HepG2 (cell line): Measurements from ENCODE around the gene TMEM141. TPM values are rescaled to one million over a fixed set of nuclear protein-coding genes. Genes with fewer than 3 reads are reported as not detected.

Experiments used
- ATAC-seq: fragments of 200-7000 bp; cut with Tn5 transposase; 3 replicates; pipeline ENCODE4 v1.9.1; 2020; ENCODE audit warnings: mild to moderate bottlenecking, moderate library complexity
- BruUV-seq: library from RNA; stranded (reverse); fragments of 400-500 nt; replicated peaks from 2 replicates; lab custom pipeline; 2021; lab: Mats Ljungman, UMichigan
- CTCF ChIA-PET: fragments of 300-600 bp; formaldehyde crosslinking; extraction: SDS; loops from one replicate; lab custom pipeline; 2021; ENCODE audit warnings: low total read pairs, inconsistent platforms, low intra/inter-chr PET ratio; lab: Yijun Ruan, JAX
- POLR2A ChIA-PET: fragments of 350-600 bp; sonication (Branson Sonifier 250); formaldehyde crosslinking; loops from one replicate; lab custom pipeline; 2020; ENCODE audit warnings: antibody characterized with exemption, inconsistent platforms; lab: Yijun Ruan, JAX
- DNase-seq: peaks from one replicate; pipeline ENCODE4 v3.0.0-alpha.2; 2015; ENCODE audit warnings: low spot score
- FAIRE-seq: peaks from 3 replicates; lab custom pipeline; 2011; peaks lifted over from hg19 to GRCh38; lab: Jason Lieb, UNC
- H2AFZ ChIP-seq: one replicate; pipeline ENCODE4 v1.6.1; 2011; ENCODE audit warnings: low read length, inconsistent platforms
- H3K27ac ChIP-seq: fragments of 300-600 bp; 3 replicates; pipeline ENCODE4 v1.8.0; 2011; ENCODE audit warnings: mixed run types, mild to moderate bottlenecking, mixed read lengths, low read length, inconsistent platforms; ENCODE audit not compliant: insufficient read depth; ENCODE audit errors: extremely low read length
- H3K27me3 ChIP-seq, 2 experiments: fragments of 200-600 bp in 1 of 2; 2 replicates in 1 of 2; 3 replicates in 1 of 2; pipeline versions ENCODE4 v1.6.0 to v1.8.0; 2011; ENCODE audit warnings: low read length in 2 of 2, mild to moderate bottlenecking in 2 of 2, moderate library complexity in 2 of 2, inconsistent platforms in 1 of 2; ENCODE audit not compliant: insufficient read depth in 2 of 2, control insufficient read depth in 1 of 2
- H3K36me3 ChIP-seq, 2 experiments: fragments of 200-600 bp in 1 of 2; replicated peaks in 1 of 2; 2 replicates in 1 of 2; 3 replicates in 1 of 2; pipeline versions ENCODE4 v1.5.1 to v1.8.0; 2011; ENCODE audit warnings: low read length in 2 of 2, inconsistent platforms in 1 of 2; ENCODE audit not compliant: insufficient read depth in 2 of 2, control insufficient read depth in 1 of 2
- H3K4me1 ChIP-seq: 2 replicates; pipeline ENCODE4 v1.5.1; 2012; ENCODE audit warnings: low read length, inconsistent platforms; ENCODE audit not compliant: insufficient read depth
- H3K4me2 ChIP-seq: 2 replicates; pipeline ENCODE4 v1.6.0; 2011; ENCODE audit warnings: low read depth, low read length, inconsistent platforms
- H3K4me3 ChIP-seq, 3 experiments: fragments of 200-600 bp in 1 of 3; sonication (generic), shearing (Covaris generic) in 1 of 3; replicated peaks in 1 of 3; 2 replicates each; pipeline ENCODE4 v1.5.1; 2011 to 2016; ENCODE audit warnings: low read length in 3 of 3, inconsistent platforms in 2 of 3, low read depth in 2 of 3, mild to moderate bottlenecking in 2 of 3, control low read depth in 1 of 3, mixed read lengths in 1 of 3; ENCODE audit not compliant: insufficient read depth in 1 of 3
- H3K79me2 ChIP-seq: one replicate; pipeline ENCODE4 v1.6.1; 2011; ENCODE audit warnings: low read length, inconsistent platforms; ENCODE audit not compliant: insufficient read depth
- H3K9ac ChIP-seq: 2 replicates; pipeline ENCODE4 v1.6.0; 2011; ENCODE audit warnings: mild to moderate bottlenecking, low read depth, low read length, inconsistent platforms; ENCODE audit not compliant: insufficient read depth
- H3K9me3 ChIP-seq: 2 replicates; pipeline ENCODE4 v1.5.1; 2012; ENCODE audit warnings: mild to moderate bottlenecking, low read length
- H4K20me1 ChIP-seq: 2 replicates; pipeline ENCODE4 v1.6.0; 2011; ENCODE audit warnings: inconsistent platforms, mild to moderate bottlenecking, low read length, moderate library complexity; ENCODE audit not compliant: insufficient read depth
- AGO2 ChIP-seq: fragments of 200-400 bp; formaldehyde crosslinking; optimal IDR thresholded peaks from 2 replicates; pipeline ENCODE3; 2017; ENCODE audit warnings: mild to moderate bottlenecking, low read depth, low read length, moderate library complexity
- GLI4 ChIP-seq: sonication (generic); formaldehyde crosslinking; IDR thresholded peaks from 2 replicates; pipeline ENCODE4 v1.5.1; 2020; ENCODE audit warnings: missing genetic modification reagents, mild to moderate bottlenecking, moderate library complexity, borderline replicate concordance
- MED13 ChIP-seq: sonication (generic); formaldehyde crosslinking; IDR thresholded peaks from 2 replicates; pipeline ENCODE4 v1.5.0; 2020; ENCODE audit warnings: missing genetic modification reagents
- ZNF441 ChIP-seq: sonication (generic); formaldehyde crosslinking; IDR thresholded peaks from 2 replicates; pipeline ENCODE4 v1.7.0; 2021; ENCODE audit warnings: missing genetic modification reagents, borderline replicate concordance
- ZNF609 ChIP-seq: sonication (generic); formaldehyde crosslinking; IDR thresholded peaks from 2 replicates; pipeline ENCODE4 v1.4.0; 2020; ENCODE audit warnings: mild to moderate bottlenecking, missing genetic modification reagents, borderline replicate concordance
- WGBS: methylation state at CpG from one replicate; pipeline ENCODE4 v1.1.6; 2017; ENCODE audit warnings: low lambda C conversion rate; 5-methylcytosine and 5-hydroxymethylcytosine counted together
- in situ Hi-C: cut with HindIII; loops from 2 replicates; pipeline ENCODE4 v1.10.0; 2017; ENCODE audit warnings: low pct_unique_long_range_greater_than_20kb; ENCODE audit not compliant: extremely low pct_ligation_motif_present
- intact Hi-C: fragments of 100-400 bp; cut with micrococcal nuclease; formaldehyde crosslinking; loops from one replicate; pipeline ENCODE4 v1.10.0; 2022; ENCODE audit not compliant: unreplicated experiment
- polyA plus RNA-seq, 8 experiments: library from polyadenylated mRNA; depleted of rRNA in 3 of 8; stranded (reverse) in 7 of 8; unstranded in 1 of 8; fragments of >200 nt; fragmentation: Illumina TruSeq in 4 of 8; extraction: Trizol in 4 of 8; gene quantifications; 2 replicates each; pipeline versions ENCODE4 v1.2.1 to v1.2.3, GENCODE V29; 2011 to 2016; ENCODE audit warnings: low read depth in 4 of 8, missing spikeins in 1 of 8, mixed read lengths in 1 of 8; ENCODE audit not compliant: insufficient read depth in 1 of 8
- total RNA-seq, 5 experiments: library from RNA; depleted of rRNA; stranded (reverse); fragments of >200 nt; fragmentation: Illumina TruSeq; extraction: Trizol; gene quantifications; 2 replicates each; pipeline ENCODE4 v1.2.3, GENCODE V29; 2016; ENCODE audit warnings: low read depth in 1 of 5

Gene TMEM141
- total and polyA plus RNA-seq, 2 of the 13 experiments (the other 11 are each of a cell fraction or from before 2014, with no cell fraction given) = 81.0 to 202 TPM

GRCh38 chr9:136826188-136826541, 35.0 kb downstream of the TMEM141 start:
- CTCF ChIA-PET = no interaction called here

More at GRCh38 chr9:136826188-136826541, 35.0 kb downstream of the TMEM141 start:
- intact Hi-C loops = no loop called here
- DNase-seq = no peak
- Histone ChIP-seq H3K9ac (no peak overlapping the region), H3K36me3 (peaks cover 47 to 77% of the 10 kb centered on the region in 2 experiments), H3K27me3 (no peaks in the 10 kb centered on the region), H3K79me2 (no peaks in the 10 kb centered on the region), H3K4me3 (no peak overlapping the region), H3K9me3 (no peaks in the 10 kb centered on the region), H2AFZ (no peak overlapping the region), H4K20me1 (no peaks in the 10 kb centered on the region), H3K4me1 (no peaks in the 10 kb centered on the region), H3K27ac (no peak overlapping the region), H3K4me2 (no peak overlapping the region)
- FAIRE-seq = no peak
- in situ Hi-C loops = no loop called here
- TF ChIP-seq AGO2 = peak; percentile 67
- TF ChIP-seq MED13 (CRISPR knock-in tag) = no peak
- no peak for TF ChIP-seq ZNF609
- TF ChIP-seq GLI4 = no peak
- no peak for TF ChIP-seq ZNF441
- WGBS = 100% methylated on average over 1 of the region's 17 CpGs
- no peak for ATAC-seq
- POLR2A ChIA-PET = no interaction called here
- BruUV-seq = no TSS peak
